ENCODE data around the gene EPB41L5.
A peak's percentile ranks its signal among the peaks of the same experiment; 100 is the strongest.
"Not testable (repeated sequence)": the region's sequence is repeated elsewhere in the genome, so short reads cannot be mapped to it uniquely, and the experiment has no call there.

The EPB41L5 gene

DNA sequence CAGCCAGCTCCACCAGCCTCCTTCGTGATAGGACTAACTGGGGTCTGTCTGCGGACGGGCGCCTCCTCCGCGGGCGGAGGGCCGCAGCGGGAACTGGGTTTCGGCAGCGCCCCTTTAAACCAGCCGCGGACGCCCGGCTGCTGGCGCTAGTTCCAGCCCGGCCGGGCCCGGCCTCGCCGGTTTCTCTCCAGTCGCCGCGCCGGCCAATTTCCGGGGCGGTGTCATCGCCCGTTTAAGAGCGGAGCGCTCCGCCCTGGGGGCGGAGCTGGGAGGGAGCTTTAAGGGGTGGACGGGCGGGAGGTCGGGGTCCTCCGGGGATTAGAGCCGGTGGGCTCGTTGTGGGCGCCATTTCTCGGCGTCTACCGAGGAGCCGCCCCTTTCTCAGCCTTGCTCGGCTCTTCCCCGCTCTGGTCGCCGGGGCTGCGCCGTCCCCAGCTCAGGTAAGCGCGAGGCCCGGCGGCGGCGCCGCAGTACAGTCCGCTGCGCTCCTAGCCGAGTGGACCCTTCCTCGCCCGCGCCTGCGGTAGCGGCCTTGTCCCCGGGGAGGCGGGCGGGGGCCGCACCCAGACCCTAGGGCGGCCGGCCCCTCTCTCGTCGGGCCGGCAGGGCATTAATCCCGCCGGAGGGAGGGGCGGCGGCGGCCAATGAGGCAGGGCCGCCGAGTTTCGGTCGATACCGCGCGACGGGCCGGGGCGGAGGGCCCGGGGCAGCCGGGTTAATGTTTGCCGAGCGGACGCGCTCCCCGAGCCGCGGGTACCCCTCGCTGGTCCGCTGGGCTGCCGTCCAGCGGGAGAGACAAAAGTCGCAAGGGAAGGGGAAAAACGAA, at the start of gene EPB41L5:
Gene EPB41L5, plus strand, starts transcription at position 307 of the 826 bp plus-strand sequence. CDS start 6,008 bp downstream, outside the sequence.
- Histone ChIP-seq H3K36me3 (ENCODE audit: insufficient read depth, low read length) (no peaks in the 10 kb centered on the region), H3K27ac (no peak within 1 kb of the TSS), H3K9ac (ENCODE audit: insufficient read length) (peak within 1 kb of the TSS; percentile 84), H3K4me3 (peak within 1 kb of the TSS; percentile 98), H3K9me3 (ENCODE audit: low read depth, low read length) (no peaks in the 10 kb centered on the region)
- no peak for DNase-seq (ENCODE audit: low read depth, low spot score)
- TF ChIP-seq POLR2AphosphoS5 (IDR thresholded peaks at IDR 0.05; ENCODE audit: borderline replicate concordance, low read depth, low read length), result peak; percentile 83
- TF ChIP-seq EZH2 (IDR thresholded peaks at IDR 0.05), result no peak

GRCh38 chr2:119981896-119982295, 31.0 kb upstream of the EPB41L5 start:
- TF ChIP-seq FOXP2 (optimal IDR thresholded peaks at IDR 0.05; ENCODE audit: control extremely low read depth, extremely low read length, insufficient read depth), result no peak
- TF ChIP-seq EZH2 (IDR thresholded peaks at IDR 0.05), result no peak
- TF ChIP-seq POLR2AphosphoS5 (IDR thresholded peaks at IDR 0.05; ENCODE audit: borderline replicate concordance, low read depth, low read length), result no peak
- no peaks in the 10 kb centered on the region for H3K9me3 ChIP-seq (ENCODE audit: low read depth, low read length)
- no peaks in the 10 kb centered on the region for H3K36me3 ChIP-seq (ENCODE audit: insufficient read depth, low read length)
- H3K4me3 ChIP-seq, result no peak overlapping the region
- no peak overlapping the region for H3K27ac ChIP-seq
- H3K9ac ChIP-seq (ENCODE audit: insufficient read length), result no peak overlapping the region
- no peak for DNase-seq (ENCODE audit: low read depth, low spot score)

DNA sequence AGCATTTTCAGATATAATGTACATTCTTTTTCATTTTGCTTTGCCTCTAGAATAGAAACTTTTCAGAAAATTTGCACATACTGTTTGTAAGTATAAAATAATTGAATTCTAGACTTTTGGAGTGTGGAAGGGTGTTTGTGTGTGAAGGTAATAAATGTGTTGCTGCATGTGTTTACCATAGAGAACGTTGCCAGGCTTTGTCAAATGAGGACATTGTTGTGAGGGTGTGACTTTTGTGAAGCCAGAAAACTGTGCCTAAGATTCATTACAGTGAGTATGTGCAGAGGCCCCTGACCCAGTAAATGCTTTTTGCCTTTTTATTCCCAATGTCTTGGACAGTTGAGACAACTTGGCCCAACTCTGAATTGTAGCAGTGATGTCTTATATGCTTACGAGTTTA, 30.4 kb upstream of the EPB41L5 start:
- H3K4me3 ChIP-seq, result no peak overlapping the region
- no peak for TF ChIP-seq EZH2 (IDR thresholded peaks at IDR 0.05)
- TF ChIP-seq FOXP2 (optimal IDR thresholded peaks at IDR 0.05; ENCODE audit: control extremely low read depth, extremely low read length, insufficient read depth), result no peak
- no peak for TF ChIP-seq POLR2AphosphoS5 (IDR thresholded peaks at IDR 0.05; ENCODE audit: borderline replicate concordance, low read depth, low read length)
- DNase-seq (ENCODE audit: low read depth, low spot score), result no peak
- H3K9ac ChIP-seq (ENCODE audit: insufficient read length), result no peak overlapping the region
- H3K9me3 ChIP-seq (ENCODE audit: low read depth, low read length), result no peaks in the 10 kb centered on the region
- no peaks in the 10 kb centered on the region for H3K36me3 ChIP-seq (ENCODE audit: insufficient read depth, low read length)
- no peak overlapping the region for H3K27ac ChIP-seq

- H3K9ac ChIP-seq (ENCODE audit: insufficient read length), result no peak overlapping the region
- no peak overlapping the region for H3K27ac ChIP-seq
- H3K9me3 ChIP-seq (ENCODE audit: low read depth, low read length), result no peaks in the 10 kb centered on the region
- TF ChIP-seq EZH2 (IDR thresholded peaks at IDR 0.05), result no peak
- no peak for TF ChIP-seq POLR2AphosphoS5 (IDR thresholded peaks at IDR 0.05; ENCODE audit: borderline replicate concordance, low read depth, low read length)
- no peak for TF ChIP-seq FOXP2 (optimal IDR thresholded peaks at IDR 0.05; ENCODE audit: control extremely low read depth, extremely low read length, insufficient read depth)
- DNase-seq (ENCODE audit: low read depth, low spot score), result no peak
- no peak overlapping the region for H3K4me3 ChIP-seq
- no peaks in the 10 kb centered on the region for H3K36me3 ChIP-seq (ENCODE audit: insufficient read depth, low read length)
Observed at GRCh38 chr2:119983108-119983507, 29.8 kb upstream of the EPB41L5 start.

DNA sequence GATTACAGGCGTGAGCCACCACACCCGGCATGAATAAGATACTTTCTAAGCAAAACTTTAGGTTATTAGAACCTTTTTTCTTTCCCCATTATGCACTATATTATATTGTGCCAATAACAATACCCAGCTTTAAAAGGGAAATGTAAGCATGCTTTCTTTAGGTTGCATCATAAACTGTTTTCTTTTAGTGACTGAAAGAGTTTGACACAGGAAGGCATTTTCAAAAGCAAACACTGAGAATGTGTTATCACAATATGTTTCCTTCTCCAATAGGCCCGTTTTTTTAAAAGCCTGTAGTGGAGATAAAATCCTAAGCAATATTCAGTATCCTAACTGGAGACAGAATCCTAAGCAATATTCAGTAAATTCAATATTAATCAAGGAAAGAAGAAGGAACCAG, 16.7 kb upstream of the EPB41L5 start:
- Histone ChIP-seq H3K9ac (ENCODE audit: insufficient read length) (no peak overlapping the region), H3K36me3 (ENCODE audit: insufficient read depth, low read length) (no peaks in the 10 kb centered on the region), H3K4me3 (no peak overlapping the region), H3K9me3 (ENCODE audit: low read depth, low read length) (no peaks in the 10 kb centered on the region), H3K27ac (no peak overlapping the region; the same call in 1 of the 2 replicates)
- TF ChIP-seq EZH2 (IDR thresholded peaks at IDR 0.05) (no peak), POLR2AphosphoS5 (IDR thresholded peaks at IDR 0.05; ENCODE audit: borderline replicate concordance, low read depth, low read length) (no peak), FOXP2 (optimal IDR thresholded peaks at IDR 0.05; ENCODE audit: control extremely low read depth, extremely low read length, insufficient read depth) (no peak)
- DNase-seq (ENCODE audit: low read depth, low spot score), result no peak

DNA sequence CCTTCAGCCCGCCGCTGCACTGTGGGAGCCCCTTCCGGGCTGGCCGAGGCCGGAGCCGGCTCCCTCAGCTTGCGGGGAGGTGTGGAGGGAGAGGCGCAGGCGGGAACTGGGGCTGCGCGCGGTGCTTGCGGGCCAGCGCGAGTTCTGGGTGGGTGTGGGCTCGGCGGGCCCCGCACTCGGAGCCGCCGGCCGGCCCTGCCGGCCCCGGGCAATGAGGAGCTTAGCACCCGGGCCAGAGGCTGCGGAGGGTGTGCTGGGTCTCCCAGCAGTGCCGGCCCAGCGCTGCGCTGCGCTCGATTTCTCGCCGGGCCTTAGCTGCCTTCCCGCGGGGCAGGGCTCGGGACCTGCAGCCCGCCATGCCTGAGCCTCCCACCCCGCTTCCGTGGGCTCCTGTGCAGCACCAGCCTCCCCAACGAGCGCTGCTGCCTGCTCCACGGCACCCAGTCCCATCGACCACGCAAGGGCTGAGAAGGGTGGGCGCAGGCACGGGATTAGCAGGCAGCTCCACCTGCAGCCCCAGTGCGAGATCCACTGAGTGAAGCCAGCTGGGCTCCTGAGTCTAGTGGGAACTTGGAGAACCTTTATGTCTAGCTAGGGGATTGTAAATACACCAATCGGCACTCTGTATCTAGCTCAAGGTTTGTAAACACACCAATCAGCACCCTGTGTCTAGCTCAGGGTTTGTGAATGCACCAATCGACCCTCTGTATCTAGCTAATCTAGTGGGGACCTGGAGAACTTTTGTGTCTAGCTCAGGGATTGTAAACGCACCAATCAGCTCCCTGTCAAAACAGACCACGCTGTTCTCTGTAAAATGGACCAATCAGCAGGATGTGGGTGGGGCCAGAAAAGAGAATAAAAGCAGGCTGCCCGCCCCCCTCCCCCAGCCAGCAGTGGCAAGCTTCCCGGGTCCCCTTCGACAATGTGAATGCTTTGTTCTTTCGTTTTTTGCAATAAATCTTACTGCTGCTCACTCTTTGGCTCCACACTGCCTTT, 15.7 kb upstream of the EPB41L5 start:
- H3K36me3 ChIP-seq (ENCODE audit: insufficient read depth, low read length); H3K9ac ChIP-seq (ENCODE audit: insufficient read length); H3K4me3 ChIP-seq; DNase-seq (ENCODE audit: low read depth, low spot score); H3K9me3 ChIP-seq (ENCODE audit: low read depth, low read length); H3K27ac ChIP-seq: not testable (repeated sequence)

- Histone ChIP-seq H3K27ac (no peak overlapping the region), H3K9ac (ENCODE audit: insufficient read length) (no peak overlapping the region), H3K9me3 (ENCODE audit: low read depth, low read length) (no peaks in the 10 kb centered on the region), H3K4me3 (no peak overlapping the region), H3K36me3 (ENCODE audit: insufficient read depth, low read length) (no peaks in the 10 kb centered on the region)
- TF ChIP-seq EZH2 (IDR thresholded peaks at IDR 0.05) (no peak), FOXP2 (optimal IDR thresholded peaks at IDR 0.05; ENCODE audit: control extremely low read depth, extremely low read length, insufficient read depth) (no peak), POLR2AphosphoS5 (IDR thresholded peaks at IDR 0.05; ENCODE audit: borderline replicate concordance, low read depth, low read length) (no peak)
- no peak for DNase-seq (ENCODE audit: low read depth, low spot score)
Observed at GRCh38 chr2:120001471-120001870, 11.4 kb upstream of the EPB41L5 start.

DNA sequence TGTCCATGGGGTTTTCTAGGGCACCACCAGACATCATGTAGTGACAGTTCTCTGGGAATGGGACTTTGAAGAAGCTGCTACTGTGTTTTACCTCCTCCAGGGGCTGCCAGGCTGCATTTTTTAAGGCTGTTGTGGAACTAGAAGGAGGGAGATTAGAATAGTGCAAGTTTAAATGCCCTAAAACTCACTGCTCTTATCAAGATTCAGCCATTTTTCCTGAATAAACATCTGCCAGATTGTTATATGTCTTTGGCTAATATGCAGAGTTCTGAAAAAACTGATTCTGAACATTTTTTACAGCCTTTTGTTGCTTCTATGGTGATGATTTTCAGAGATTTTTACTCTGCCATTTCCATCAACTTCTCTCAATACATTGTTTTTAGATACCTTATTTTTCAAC, 8.6 kb upstream of the EPB41L5 start:
- Histone ChIP-seq H3K36me3 (ENCODE audit: insufficient read depth, low read length) (no peaks in the 10 kb centered on the region), H3K4me3 (no peak overlapping the region), H3K9me3 (ENCODE audit: low read depth, low read length) (no peaks in the 10 kb centered on the region), H3K27ac (no peak overlapping the region), H3K9ac (ENCODE audit: insufficient read length) (no peak overlapping the region)
- DNase-seq (ENCODE audit: low read depth, low spot score), result no peak
- TF ChIP-seq FOXP2 (optimal IDR thresholded peaks at IDR 0.05; ENCODE audit: control extremely low read depth, extremely low read length, insufficient read depth) (no peak), EZH2 (IDR thresholded peaks at IDR 0.05) (no peak), POLR2AphosphoS5 (IDR thresholded peaks at IDR 0.05; ENCODE audit: borderline replicate concordance, low read depth, low read length) (no peak)

Data from SK-N-MC (cell line).